GM23248 (cell line): ENCODE measurements around the gene TMEM178B. TPM values are rescaled to one million over a fixed set of nuclear protein-coding genes. Genes with fewer than 3 reads are reported as not detected.

Source experiments
- DNase-seq: peaks from one replicate; pipeline ENCODE4 v3.0.0-alpha.2; 2015
- H2AFZ ChIP-seq: fragments of 200-600 bp; sonication (generic); 2 replicates; pipeline ENCODE4 v1.6.1; 2016; ENCODE audit warnings: antibody characterized with exemption
- H3F3A ChIP-seq: fragments of 200-600 bp; sonication (generic); 2 replicates; pipeline ENCODE4 v1.6.1; 2016; ENCODE audit warnings: mild to moderate bottlenecking, antibody characterized with exemption, mixed run types; ENCODE audit not compliant: insufficient read depth
- H3K27ac ChIP-seq: fragments of 200-600 bp; sonication (generic); 2 replicates; pipeline ENCODE4 v1.5.1; 2016; ENCODE audit warnings: mild to moderate bottlenecking
- H3K27me3 ChIP-seq: fragments of 200-600 bp; sonication (generic); replicated peaks from 2 replicates; pipeline ENCODE4 v1.6.1; 2016; ENCODE audit warnings: mild to moderate bottlenecking; ENCODE audit not compliant: insufficient read depth
- H3K36me3 ChIP-seq: fragments of 200-600 bp; sonication (generic); 2 replicates; pipeline ENCODE4 v1.6.1; 2016; ENCODE audit warnings: low read depth, mild to moderate bottlenecking
- H3K4me1 ChIP-seq: fragments of 200-600 bp; sonication (generic); 2 replicates; pipeline ENCODE4 v1.6.1; 2016; ENCODE audit warnings: mild to moderate bottlenecking; ENCODE audit not compliant: insufficient read depth
- H3K4me2 ChIP-seq: fragments of 200-600 bp; sonication (generic); one replicate; pipeline ENCODE4 v1.6.1; 2016; ENCODE audit warnings: mild to moderate bottlenecking; ENCODE audit not compliant: unreplicated experiment
- H3K4me3 ChIP-seq: fragments of 200-600 bp; sonication (generic); 2 replicates; pipeline ENCODE4 v1.5.1; 2016; ENCODE audit warnings: mild to moderate bottlenecking
- H3K79me2 ChIP-seq: fragments of 200-600 bp; sonication (generic); 2 replicates; pipeline ENCODE4 v1.6.1; 2016; ENCODE audit warnings: mild to moderate bottlenecking; ENCODE audit not compliant: insufficient read depth
- H3K9ac ChIP-seq: fragments of 200-600 bp; sonication (generic); 2 replicates; pipeline ENCODE4 v1.6.1; 2016; ENCODE audit warnings: mild to moderate bottlenecking
- H3K9me2 ChIP-seq: fragments of 200-600 bp; sonication (generic); 2 replicates; pipeline ENCODE4 v1.6.1; 2016; ENCODE audit warnings: mixed run types, mild to moderate bottlenecking, moderate library complexity; ENCODE audit not compliant: insufficient read depth
- H3K9me3 ChIP-seq: fragments of 200-600 bp; sonication (generic); one replicate; pipeline ENCODE4 v1.6.1; 2017; ENCODE audit warnings: low read depth
- H4K20me1 ChIP-seq: fragments of 200-600 bp; sonication (generic); 2 replicates; pipeline ENCODE4 v1.6.0; 2016; ENCODE audit not compliant: insufficient read depth
- EZH2 ChIP-seq: fragments of 200-600 bp; sonication (generic); IDR thresholded peaks from 2 replicates; pipeline ENCODE4 v1.6.1; 2018; ENCODE audit warnings: antibody characterized with exemption, mild to moderate bottlenecking; ENCODE audit not compliant: insufficient read depth, poor library complexity, severe bottlenecking
- EZH2phosphoT487 ChIP-seq: fragments of 200-600 bp; sonication (generic); IDR thresholded peaks from 2 replicates; pipeline ENCODE4 v1.6.1; 2018; ENCODE audit warnings: antibody characterized with exemption, moderate library complexity, mild to moderate bottlenecking, low read depth; ENCODE audit not compliant: insufficient read depth
- WGBS, 2 experiments: methylation state at CpG; one replicate each; pipeline ENCODE4 v1.1.6; 2015 to 2017; ENCODE audit warnings: low lambda C conversion rate in 2 of 2, low coverage in 1 of 2; ENCODE audit errors: missing lambda C conversion rate in 2 of 2; 5-methylcytosine and 5-hydroxymethylcytosine counted together
- in situ Hi-C: fragments of 300-500 bp; cut with MboI; formaldehyde crosslinking; loops from 2 replicates; pipeline ENCODE4 v1.15.0; 2020
- polyA plus RNA-seq: library from polyadenylated mRNA; unstranded; fragments of >200 nt; fragmentation: Nextera tagmentation; extraction: Ambion mirVana; gene quantifications from 2 replicates; pipeline ENCODE4 v1.2.1, GENCODE V29; 2016
- total RNA-seq: library from RNA; depleted of rRNA; stranded (reverse); fragments of >200 nt; shearing (Covaris generic); gene quantifications from 2 replicates; pipeline ENCODE4 v1.2.3, GENCODE V29; 2014

The TMEM178B gene
- total and polyA plus RNA-seq, 2 experiments from 2014 or later, result 0.05 to 0.22 TPM

GRCh38 chr7:141439164-141439563 is 365.3 kb downstream of the TMEM178B start:
- no peaks in the 10 kb centered on the region for H3K36me3 ChIP-seq
- no peak for TF ChIP-seq EZH2
- no peak for TF ChIP-seq EZH2phosphoT487

GRCh38 chr7:141439776-141440175 is 365.9 kb downstream of the TMEM178B start:
- H2AFZ ChIP-seq, result no peak overlapping the region
- H3K9me2 ChIP-seq, result no peaks in the 10 kb centered on the region
- H3K9ac ChIP-seq, result no peak overlapping the region
- H3K4me3 ChIP-seq, result no peak overlapping the region
- no peaks in the 10 kb centered on the region for H3K4me1 ChIP-seq
- no peak for TF ChIP-seq EZH2phosphoT487
- TF ChIP-seq EZH2, result no peak
- no peak overlapping the region for H3K27ac ChIP-seq
- no peak for DNase-seq
- no peaks in the 10 kb centered on the region for H4K20me1 ChIP-seq
- H3K9me3 ChIP-seq, result no peaks in the 10 kb centered on the region
- no peaks in the 10 kb centered on the region for H3K27me3 ChIP-seq
- no peak overlapping the region for H3K4me2 ChIP-seq
- in situ Hi-C loops, result no loop called here
- no peaks in the 10 kb centered on the region for H3K79me2 ChIP-seq
- no peaks in the 10 kb centered on the region for H3K36me3 ChIP-seq
- WGBS, 2 experiments, result 0% methylated on average over 1 of the region's 1 CpG
- H3F3A ChIP-seq, result no peaks in the 10 kb centered on the region

More at GRCh38 chr7:141439164-141439563, 365.3 kb downstream of the TMEM178B start:
- Histone ChIP-seq H3K4me3 (no peak overlapping the region), H3K9me2 (no peaks in the 10 kb centered on the region), H3K9ac (no peak overlapping the region), H4K20me1 (no peaks in the 10 kb centered on the region), H2AFZ (no peak overlapping the region), H3K27me3 (no peaks in the 10 kb centered on the region), H3K27ac (no peak overlapping the region), H3K79me2 (no peaks in the 10 kb centered on the region), H3K4me2 (no peak overlapping the region), H3F3A (no peaks in the 10 kb centered on the region), H3K4me1 (no peaks in the 10 kb centered on the region), H3K9me3 (no peaks in the 10 kb centered on the region)
- WGBS, 2 experiments, result 0% methylated on average over 2 of the region's 2 CpGs
- no peak for DNase-seq
- in situ Hi-C loops, result no loop called here

GRCh38 chr7:141441837-141442627 is 368.2 kb downstream of the TMEM178B start:
- Histone ChIP-seq H3K9me3 (no peaks in the 10 kb centered on the region), H3K4me1 (no peaks in the 10 kb centered on the region), H3K36me3 (no peaks in the 10 kb centered on the region), H3F3A (no peaks in the 10 kb centered on the region), H3K9ac (no peak overlapping the region), H2AFZ (no peak overlapping the region), H3K4me3 (no peak overlapping the region), H3K9me2 (no peaks in the 10 kb centered on the region), H3K27me3 (no peaks in the 10 kb centered on the region), H4K20me1 (no peaks in the 10 kb centered on the region), H3K27ac (no peak overlapping the region), H3K4me2 (no peak overlapping the region), H3K79me2 (no peaks in the 10 kb centered on the region)
- in situ Hi-C loops, result no loop called here
- TF ChIP-seq EZH2, result no peak
- no peak for TF ChIP-seq EZH2phosphoT487
- WGBS, 2 experiments, result 9 to 15% methylated on average over 11 of the region's 11 CpGs
- DNase-seq, result no peak

- Histone ChIP-seq H3F3A (no peaks in the 10 kb centered on the region), H3K4me3 (no peak overlapping the region), H3K4me2 (no peak overlapping the region), H3K27me3 (no peaks in the 10 kb centered on the region), H2AFZ (no peak overlapping the region), H3K79me2 (no peaks in the 10 kb centered on the region), H4K20me1 (no peaks in the 10 kb centered on the region), H3K9ac (no peak overlapping the region), H3K36me3 (no peaks in the 10 kb centered on the region), H3K27ac (no peak overlapping the region), H3K9me3 (no peaks in the 10 kb centered on the region), H3K4me1 (no peaks in the 10 kb centered on the region), H3K9me2 (no peaks in the 10 kb centered on the region)
- in situ Hi-C loops, result no loop called here
- DNase-seq, result no peak
- WGBS, 2 experiments, result 6 to 15% methylated on average over 2 of the region's 2 CpGs
- TF ChIP-seq EZH2 (no peak), EZH2phosphoT487 (no peak)
Measured at GRCh38 chr7:141442781-141443180, 368.9 kb downstream of the TMEM178B start.
